NCI-H774 (cell line): ENCODE data around the gene ERP29.
"Not testable (repeated sequence)": the region's sequence is repeated elsewhere in the genome, so short reads cannot be mapped to it uniquely, and the experiment has no call there.

Experiments used
- DNase-seq: peaks from one replicate; lab custom pipeline; 2025; lab: John Stamatoyannopoulos, UW

ERP29 gene

DNA sequence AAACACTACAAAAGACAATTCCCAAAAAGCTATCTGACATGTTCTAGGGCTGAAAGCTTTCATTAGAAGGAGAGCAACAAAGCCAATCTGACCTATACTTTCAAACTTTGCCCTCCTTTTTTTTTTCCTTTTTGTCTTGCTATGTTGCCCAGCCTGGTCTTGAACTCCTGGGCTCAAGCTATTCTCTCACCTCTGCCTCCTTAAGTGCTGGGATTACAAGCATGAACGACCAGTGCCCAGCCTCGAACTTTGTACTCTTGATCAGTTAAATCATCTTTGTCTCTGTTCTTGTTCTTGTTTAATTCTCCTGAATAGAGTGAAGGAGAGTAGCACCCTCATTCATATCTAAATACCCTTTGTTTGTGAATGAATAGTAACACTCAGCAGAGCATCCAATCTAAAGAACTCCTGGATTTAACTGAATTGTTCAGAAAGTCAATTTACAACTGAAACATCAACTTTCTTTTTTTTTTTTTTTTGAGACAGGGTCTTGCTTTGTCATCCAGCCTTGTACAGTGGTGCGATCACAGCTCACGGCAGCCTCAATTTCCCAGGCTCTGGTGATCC lies 22.1 kb downstream of the ERP29 start:
- DNase-seq = no peak

- DNase-seq = not testable (repeated sequence)
Measured at GRCh38 chr12:112036614-112037013, 23.4 kb downstream of the ERP29 start.

- DNase-seq = no peak
Measured at GRCh38 chr12:112046003-112046402, 32.8 kb downstream of the ERP29 start.

DNA sequence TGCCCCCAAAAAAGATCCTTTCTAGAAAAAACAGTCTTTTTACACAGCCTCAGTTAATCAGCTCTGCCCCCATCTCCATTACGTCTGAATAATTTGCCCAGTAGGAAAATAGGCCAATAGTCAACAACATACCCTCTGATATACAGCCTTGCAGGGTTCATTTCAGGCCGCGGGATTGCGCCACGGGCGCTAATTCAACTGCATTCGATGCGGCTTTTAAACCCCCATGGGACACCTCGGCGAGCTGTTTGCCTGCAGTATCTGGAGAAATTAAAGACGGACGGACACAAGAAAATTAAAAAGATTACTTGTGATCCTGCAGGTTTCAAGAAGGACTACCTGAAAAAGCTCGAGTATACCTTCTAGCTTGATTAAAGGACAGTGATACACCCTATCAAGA lies 36.1 kb downstream of the ERP29 start:
- no peak for DNase-seq

GRCh38 chr12:112061137-112061536 lies 47.9 kb downstream of the ERP29 start:
- no peak for DNase-seq

- no peak for DNase-seq
Measured at GRCh38 chr12:112063273-112063672, 50.0 kb downstream of the ERP29 start.

DNA sequence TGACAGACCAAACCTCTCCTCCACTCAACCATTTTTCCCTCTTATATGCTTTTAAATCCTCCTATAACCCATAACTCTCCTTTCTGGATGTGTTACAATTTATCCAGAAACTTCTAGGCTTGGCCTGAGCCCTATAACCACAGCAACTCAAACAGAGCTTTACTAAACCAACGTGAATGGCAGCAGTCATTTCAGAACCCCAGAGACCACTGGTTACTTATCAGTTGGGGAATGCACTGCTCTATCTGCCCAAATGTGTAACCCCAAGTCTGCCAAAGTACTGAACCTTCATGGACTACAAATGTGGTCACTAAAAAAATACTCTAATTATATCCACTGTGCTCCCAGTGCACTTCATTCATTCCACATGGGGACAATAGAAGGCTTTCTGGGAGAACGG lies 53.3 kb downstream of the ERP29 start:
- DNase-seq = no peak
